Inflammatory macrophage treated with lipopolysaccharide for 4 hours (primary cell): ENCODE measurements around the gene PRXL2C.
"Not testable (repeated sequence)": the region's sequence is repeated elsewhere in the genome, so short reads cannot be mapped to it uniquely, and the experiment has no call there.

ENCODE experiments used
- DNase-seq: peaks from one replicate; pipeline ENCODE4 v3.0.0-alpha.2; 2020

PRXL2C gene, protein sequence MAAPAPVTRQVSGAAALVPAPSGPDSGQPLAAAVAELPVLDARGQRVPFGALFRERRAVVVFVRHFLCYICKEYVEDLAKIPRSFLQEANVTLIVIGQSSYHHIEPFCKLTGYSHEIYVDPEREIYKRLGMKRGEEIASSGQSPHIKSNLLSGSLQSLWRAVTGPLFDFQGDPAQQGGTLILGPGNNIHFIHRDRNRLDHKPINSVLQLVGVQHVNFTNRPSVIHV

DNA sequence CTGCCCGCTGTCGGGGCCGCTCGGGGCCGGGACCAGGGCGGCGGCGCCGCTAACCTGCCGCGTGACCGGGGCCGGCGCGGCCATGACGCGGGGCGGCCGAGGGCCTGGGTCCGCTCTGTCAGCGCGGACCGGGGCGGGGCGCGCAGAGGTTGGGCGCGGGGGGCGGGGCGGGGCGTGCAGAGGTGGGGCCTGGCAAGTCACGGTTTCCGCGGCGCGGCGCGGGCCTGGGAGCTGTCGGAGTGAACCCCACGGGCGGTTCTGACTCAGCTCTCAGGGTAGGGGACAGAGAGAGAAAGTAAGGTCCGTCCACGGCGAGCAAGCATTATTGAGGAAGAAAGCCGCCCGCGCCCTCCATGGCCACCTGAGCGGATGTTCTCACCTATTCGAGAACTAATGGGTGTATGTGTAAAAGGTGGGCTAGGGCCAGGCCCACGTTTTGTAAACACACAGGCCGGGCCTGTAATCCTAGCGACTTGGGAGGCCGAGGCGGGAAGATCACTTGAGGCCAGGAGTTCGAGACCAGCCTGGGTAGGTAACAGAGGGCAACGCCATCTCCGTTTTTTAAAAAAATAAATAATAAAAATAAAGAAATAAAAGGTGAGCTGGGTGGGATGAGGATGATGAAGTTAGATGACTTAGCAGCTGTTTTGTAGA lies at the start of gene PRXL2C:
Gene PRXL2C, minus strand, starts transcription at position 120 of the 654 bp plus-strand sequence. Its CDS starts 36 bp downstream, at position 84.
- peak; percentile 90 for DNase-seq

GRCh38 chr9:96700721-96701375 lies 45.7 kb upstream of the PRXL2C start:
- DNase-seq: not testable (repeated sequence)

- DNase-seq: no peak
Measured at GRCh38 chr9:96691326-96691725, 36.2 kb upstream of the PRXL2C start.

GRCh38 chr9:96688745-96689464 lies 33.8 kb upstream of the PRXL2C start:
- no peak for DNase-seq

- DNase-seq: no peak
Measured at GRCh38 chr9:96688187-96688586, 33.1 kb upstream of the PRXL2C start.

- peak; percentile 65 for DNase-seq
Measured at GRCh38 chr9:96686638-96687335, 31.7 kb upstream of the PRXL2C start.

GRCh38 chr9:96680812-96681499 lies 25.8 kb upstream of the PRXL2C start:
- no peak for DNase-seq

DNA sequence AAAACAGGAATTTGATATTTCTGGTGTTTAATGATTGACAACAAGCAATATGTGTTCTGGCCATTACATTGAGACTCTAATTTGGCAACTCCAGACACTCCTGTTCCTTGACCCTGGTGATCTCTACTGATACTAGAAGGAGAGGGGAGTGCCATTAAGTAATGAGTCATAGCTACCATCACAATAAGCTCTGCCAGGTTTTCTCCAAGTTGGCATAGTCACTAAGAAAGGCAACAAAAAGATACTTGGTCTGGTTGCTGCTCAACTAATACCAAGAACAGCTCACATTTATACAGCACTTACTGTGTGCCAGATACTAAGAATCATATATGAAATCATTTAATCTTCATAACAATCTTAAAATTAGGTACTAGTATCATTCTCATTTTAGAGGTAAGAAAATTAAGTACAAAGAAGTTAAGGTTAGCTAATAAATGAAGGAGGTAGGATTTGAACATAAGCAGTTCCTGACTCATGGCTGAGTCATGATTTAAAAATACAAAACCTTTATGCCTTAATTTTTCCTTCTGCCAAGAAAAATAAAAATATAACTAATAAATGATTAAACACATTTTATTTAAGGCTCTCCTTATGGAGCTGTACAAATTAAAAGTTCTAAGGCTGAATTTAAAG lies 19.9 kb upstream of the PRXL2C start:
- DNase-seq: no peak

DNA sequence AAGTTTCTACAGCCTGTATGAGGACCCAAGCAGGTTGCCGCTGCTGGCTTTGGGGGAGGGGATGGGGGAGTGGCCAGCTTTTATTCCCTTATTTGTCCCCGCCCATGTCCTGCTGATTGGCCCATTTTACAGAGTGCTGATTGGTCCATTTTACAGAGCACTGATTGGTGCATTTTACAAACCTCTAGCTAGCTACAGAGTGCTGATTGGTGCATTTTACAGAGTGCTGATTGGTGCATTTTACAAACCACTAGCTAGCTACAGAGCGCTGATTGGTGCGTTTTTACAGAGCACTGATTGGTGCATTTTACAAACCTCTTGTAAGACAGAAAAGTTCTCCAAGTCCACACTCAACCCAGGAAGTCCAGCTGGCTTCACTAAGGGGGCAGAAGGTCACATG lies 18.7 kb upstream of the PRXL2C start:
- DNase-seq: not testable (repeated sequence)

DNA sequence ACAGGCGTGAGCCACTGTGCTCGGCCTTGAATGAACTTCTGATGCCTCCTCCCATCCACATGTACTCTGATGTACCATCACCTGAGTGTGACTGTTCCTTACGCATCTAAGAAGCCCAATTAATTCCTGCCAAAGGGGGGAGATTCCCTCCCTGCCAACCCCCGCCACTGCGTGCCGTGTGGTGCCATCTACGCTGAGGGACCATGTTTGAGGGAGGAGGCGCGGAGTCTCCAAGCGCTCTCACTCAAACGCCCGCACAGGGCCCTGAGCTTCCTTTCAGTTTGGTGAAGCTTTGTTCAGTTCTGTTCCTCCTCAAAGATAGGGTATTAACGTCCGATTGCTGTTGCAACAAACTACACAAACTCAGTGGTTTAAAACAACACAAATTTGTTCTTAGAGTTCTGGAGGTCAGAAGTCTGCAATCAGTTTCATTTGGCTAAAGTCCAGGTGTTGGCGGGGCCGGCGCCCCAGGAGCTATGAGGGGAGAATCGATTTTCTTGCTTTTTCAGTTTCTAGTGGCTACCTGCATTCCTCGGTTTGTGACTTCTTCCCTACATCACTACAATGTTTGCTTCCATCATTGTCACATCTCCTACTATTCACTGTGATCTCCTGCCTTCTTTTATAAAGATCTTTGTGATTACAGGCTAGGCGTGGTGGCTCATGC lies 13.9 kb upstream of the PRXL2C start:
- no peak for DNase-seq

DNA sequence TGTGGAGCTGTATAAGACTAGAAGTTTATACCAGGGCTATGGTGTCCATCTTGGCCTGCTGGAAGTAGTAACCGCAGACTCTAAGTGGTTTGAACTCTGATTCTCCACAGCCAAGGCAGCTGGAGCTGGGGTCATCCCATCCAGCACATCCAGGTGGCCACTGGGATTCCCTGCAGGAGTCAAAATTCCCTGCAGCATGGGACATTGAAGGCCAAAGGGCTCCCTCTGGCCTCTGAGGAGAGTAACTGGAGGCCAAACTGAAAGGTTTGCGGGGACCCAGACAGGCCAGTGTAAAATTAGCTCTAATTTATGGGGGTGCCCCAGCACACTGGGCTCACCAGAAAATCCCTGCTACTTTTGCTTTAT lies 12.2 kb upstream of the PRXL2C start:
- no peak for DNase-seq

GRCh38 chr9:96666653-96667362 lies 11.7 kb upstream of the PRXL2C start:
- DNase-seq: peak; percentile 82

GRCh38 chr9:96665789-96666188 lies 10.7 kb upstream of the PRXL2C start:
- DNase-seq: no peak

DNA sequence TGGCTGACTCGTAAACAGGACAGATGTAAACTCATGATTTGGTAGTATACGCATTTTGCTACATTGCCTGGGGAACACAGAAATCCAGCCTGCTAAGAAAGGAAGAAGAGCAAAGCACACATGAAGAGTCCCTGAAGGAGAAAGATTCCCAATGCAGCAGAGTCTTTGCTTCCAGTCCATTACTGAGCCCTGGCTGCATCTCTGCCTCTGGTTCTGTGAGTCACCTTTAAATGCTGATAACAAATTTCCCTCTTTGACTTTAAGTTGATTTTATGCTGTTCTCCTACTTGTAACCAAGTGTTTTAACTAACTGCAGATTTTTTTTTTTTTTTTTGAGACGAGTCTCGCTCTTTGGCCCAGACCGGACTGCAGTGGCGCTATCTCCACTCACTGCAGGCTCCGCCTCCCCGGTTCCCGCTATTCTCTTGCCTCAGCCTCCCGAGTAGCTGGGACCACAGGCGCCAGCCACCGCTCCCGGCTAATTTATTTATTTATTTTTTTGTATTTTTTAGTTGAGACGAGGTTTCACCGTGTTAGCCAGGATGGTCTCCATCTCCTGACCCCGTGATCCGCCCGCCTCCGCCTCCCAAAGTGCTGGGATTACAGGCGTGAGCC lies 8.5 kb upstream of the PRXL2C start:
- no peak for DNase-seq

- no peak for DNase-seq
Measured at GRCh38 chr9:96661711-96662110, 6.6 kb upstream of the PRXL2C start.

DNA sequence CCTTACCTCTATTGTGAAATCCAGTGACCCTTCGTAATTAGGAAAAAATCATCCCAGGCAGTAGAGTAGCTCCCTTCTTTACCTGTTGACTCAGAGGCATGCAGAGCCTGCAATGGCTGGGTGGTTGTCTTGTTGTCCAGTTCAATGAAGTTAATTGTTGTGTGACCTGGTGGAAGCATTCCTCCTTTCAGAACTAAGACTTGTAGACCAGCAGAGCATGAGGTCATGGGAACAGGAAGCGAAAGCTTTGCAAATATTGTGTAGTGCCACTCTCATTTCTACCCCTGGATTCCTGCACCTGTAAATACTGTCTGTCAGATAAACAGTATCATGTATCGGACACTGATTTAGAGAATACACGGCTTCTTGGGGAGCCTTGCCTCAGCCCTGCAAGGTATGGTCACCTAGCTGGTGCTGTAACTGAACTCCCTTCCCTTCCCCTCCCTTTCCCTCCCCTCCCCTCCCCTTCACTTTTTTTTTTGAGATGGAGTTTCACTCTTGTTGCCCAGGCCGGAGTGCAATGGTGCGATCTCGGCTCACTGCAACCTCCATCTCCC lies 5.7 kb upstream of the PRXL2C start:
- peak; percentile 18 for DNase-seq

DNA sequence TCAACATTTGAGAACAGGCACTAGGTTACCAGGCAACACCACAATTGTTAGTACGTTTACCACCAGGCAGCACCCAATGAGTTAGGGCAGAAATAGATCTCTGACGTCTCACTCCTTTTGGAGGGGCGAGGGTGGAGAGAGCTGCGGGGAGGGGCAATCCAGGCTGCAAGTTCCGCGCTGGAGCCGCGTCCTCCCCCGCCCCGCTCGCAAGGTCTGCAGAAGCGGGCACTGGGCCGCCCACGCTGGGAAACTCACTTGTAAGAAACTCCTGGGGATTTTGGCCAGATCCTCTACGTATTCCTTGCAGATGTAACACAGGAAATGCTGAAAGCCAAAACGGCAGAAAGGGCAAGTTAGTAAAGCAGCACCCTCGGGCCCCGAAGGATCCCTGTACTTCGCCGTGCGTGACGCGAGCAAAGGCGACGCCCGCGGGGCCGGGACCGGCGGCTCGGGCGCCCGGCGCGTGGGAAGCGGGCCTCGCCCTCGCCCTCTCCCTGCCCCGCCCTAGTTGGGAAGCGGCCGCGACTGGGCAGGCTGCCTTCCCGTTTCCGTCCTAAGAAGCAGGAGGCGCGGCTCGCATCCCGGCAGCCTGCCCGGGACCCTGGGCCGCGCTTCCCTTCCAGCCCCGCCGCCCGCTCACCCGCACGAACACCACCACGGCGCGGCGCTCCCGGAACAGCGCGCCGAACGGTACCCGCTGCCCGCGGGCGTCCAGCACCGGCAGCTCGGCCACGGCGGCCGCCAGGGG lies 493 bp downstream of the PRXL2C start:
- DNase-seq: peak; percentile 96

DNA sequence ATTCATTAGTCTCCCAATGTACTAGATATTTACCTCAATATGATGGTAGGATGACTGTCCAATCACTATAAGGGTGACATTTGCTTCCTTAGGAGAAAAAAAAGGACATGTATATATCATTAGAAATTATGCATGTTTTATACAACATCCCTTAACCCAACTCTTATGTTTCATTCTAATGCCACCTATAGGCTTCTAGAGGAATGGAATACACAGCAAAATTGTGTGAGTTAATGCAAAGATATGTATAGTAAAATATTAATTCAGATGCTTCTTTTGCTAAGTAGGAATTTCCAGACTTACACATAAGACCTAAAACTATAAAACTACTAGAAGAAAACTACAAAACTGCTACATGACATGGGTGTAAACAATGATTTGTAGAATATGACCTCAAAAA lies 3.5 kb downstream of the PRXL2C start:
- peak; percentile 44 for DNase-seq
